ENCODE data around the gene NOL12.

DNA sequence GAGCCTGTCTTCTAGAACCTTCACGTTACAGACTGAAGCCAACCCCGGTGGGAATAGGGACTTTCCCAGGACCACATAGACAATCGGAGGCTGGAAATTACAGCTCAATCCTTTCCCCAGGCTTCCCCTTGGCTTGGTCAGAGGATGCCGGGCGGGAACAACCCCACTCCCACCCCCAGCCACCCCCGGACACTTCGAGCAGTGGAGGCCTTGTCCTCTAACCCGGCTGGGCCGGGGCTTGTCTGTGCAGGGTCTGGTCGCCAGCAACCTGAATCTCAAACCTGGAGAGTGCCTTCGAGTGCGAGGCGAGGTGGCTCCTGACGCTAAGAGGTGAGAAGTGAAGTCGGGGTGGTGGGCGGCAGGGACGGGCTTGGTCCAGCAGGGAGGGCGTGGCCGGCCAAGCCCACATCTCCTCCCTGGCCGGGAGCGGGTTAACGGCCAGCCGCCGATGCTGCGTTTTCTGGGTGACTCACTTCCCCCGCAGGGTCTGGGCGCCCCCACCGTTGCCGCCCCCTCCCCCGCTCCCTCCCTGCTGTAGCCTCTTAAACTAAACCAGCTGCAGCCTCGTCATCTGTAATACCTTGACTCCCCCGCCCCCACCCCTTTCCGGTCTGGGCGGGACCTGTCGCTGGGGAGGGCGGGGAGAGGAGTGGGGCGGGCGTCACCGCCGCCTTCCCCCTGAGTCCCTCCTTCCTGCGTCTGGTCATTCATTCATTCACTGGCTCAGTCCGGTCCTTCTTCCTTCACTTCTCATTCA lies 9.2 kb upstream of the NOL12 start:
- TF ChIP-seq, protein P1, sequence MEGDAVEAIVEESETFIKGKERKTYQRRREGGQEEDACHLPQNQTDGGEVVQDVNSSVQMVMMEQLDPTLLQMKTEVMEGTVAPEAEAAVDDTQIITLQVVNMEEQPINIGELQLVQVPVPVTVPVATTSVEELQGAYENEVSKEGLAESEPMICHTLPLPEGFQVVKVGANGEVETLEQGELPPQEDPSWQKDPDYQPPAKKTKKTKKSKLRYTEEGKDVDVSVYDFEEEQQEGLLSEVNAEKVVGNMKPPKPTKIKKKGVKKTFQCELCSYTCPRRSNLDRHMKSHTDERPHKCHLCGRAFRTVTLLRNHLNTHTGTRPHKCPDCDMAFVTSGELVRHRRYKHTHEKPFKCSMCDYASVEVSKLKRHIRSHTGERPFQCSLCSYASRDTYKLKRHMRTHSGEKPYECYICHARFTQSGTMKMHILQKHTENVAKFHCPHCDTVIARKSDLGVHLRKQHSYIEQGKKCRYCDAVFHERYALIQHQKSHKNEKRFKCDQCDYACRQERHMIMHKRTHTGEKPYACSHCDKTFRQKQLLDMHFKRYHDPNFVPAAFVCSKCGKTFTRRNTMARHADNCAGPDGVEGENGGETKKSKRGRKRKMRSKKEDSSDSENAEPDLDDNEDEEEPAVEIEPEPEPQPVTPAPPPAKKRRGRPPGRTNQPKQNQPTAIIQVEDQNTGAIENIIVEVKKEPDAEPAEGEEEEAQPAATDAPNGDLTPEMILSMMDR (IDR thresholded peaks at IDR 0.05; ENCODE audit: low read depth, low read length, missing input control): no peak
- TF ChIP-seq, protein P2, sequence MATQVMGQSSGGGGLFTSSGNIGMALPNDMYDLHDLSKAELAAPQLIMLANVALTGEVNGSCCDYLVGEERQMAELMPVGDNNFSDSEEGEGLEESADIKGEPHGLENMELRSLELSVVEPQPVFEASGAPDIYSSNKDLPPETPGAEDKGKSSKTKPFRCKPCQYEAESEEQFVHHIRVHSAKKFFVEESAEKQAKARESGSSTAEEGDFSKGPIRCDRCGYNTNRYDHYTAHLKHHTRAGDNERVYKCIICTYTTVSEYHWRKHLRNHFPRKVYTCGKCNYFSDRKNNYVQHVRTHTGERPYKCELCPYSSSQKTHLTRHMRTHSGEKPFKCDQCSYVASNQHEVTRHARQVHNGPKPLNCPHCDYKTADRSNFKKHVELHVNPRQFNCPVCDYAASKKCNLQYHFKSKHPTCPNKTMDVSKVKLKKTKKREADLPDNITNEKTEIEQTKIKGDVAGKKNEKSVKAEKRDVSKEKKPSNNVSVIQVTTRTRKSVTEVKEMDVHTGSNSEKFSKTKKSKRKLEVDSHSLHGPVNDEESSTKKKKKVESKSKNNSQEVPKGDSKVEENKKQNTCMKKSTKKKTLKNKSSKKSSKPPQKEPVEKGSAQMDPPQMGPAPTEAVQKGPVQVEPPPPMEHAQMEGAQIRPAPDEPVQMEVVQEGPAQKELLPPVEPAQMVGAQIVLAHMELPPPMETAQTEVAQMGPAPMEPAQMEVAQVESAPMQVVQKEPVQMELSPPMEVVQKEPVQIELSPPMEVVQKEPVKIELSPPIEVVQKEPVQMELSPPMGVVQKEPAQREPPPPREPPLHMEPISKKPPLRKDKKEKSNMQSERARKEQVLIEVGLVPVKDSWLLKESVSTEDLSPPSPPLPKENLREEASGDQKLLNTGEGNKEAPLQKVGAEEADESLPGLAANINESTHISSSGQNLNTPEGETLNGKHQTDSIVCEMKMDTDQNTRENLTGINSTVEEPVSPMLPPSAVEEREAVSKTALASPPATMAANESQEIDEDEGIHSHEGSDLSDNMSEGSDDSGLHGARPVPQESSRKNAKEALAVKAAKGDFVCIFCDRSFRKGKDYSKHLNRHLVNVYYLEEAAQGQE (IDR thresholded peaks at IDR 0.05): no peak
- TF ChIP-seq RAD21 (IDR thresholded peaks at IDR 0.05) (no peak), TAF1 (conservative IDR thresholded peaks at IDR 0.05) (no peak), JUND (IDR thresholded peaks at IDR 0.05) (no peak), EGR1 (IDR thresholded peaks at IDR 0.05; ENCODE audit: low read depth in 2 of 2) (no peak), HNF4G (IDR thresholded peaks at IDR 0.05) (no peak)
- TF ChIP-seq, protein P3, sequence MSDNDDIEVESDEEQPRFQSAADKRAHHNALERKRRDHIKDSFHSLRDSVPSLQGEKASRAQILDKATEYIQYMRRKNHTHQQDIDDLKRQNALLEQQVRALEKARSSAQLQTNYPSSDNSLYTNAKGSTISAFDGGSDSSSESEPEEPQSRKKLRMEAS (IDR thresholded peaks at IDR 0.05): no peak
- TF ChIP-seq, protein P4, sequence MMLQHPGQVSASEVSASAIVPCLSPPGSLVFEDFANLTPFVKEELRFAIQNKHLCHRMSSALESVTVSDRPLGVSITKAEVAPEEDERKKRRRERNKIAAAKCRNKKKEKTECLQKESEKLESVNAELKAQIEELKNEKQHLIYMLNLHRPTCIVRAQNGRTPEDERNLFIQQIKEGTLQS (IDR thresholded peaks at IDR 0.05): no peak
- TF ChIP-seq, protein P5, sequence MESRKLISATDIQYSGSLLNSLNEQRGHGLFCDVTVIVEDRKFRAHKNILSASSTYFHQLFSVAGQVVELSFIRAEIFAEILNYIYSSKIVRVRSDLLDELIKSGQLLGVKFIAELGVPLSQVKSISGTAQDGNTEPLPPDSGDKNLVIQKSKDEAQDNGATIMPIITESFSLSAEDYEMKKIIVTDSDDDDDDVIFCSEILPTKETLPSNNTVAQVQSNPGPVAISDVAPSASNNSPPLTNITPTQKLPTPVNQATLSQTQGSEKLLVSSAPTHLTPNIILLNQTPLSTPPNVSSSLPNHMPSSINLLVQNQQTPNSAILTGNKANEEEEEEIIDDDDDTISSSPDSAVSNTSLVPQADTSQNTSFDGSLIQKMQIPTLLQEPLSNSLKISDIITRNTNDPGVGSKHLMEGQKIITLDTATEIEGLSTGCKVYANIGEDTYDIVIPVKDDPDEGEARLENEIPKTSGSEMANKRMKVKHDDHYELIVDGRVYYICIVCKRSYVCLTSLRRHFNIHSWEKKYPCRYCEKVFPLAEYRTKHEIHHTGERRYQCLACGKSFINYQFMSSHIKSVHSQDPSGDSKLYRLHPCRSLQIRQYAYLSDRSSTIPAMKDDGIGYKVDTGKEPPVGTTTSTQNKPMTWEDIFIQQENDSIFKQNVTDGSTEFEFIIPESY (IDR thresholded peaks at IDR 0.05): no peak

All from liver (tissue), 3 donors.